Activated naive CD4-positive, alpha-beta T cell treated with anti-CD3 and anti-CD28 coated beads for 36 hours (primary cell): ENCODE data around the gene UCKL1. TPM values are rescaled to one million over a fixed set of nuclear protein-coding genes. Genes with fewer than 3 reads are reported as not detected.

Source experiments
- CTCF ChIA-PET: fragments of 350-600 bp; sonication (Branson Sonifier 250); formaldehyde crosslinking; loops from one replicate; lab custom pipeline; 2021; ENCODE audit warnings: antibody characterized with exemption; lab: Charles Lee
- DNase-seq: peaks from one replicate; pipeline ENCODE4 v3.0.0-alpha.2; 2020
- H3K27ac Mint-ChIP-seq: one replicate; pipeline ENCODE4 v1.8.0; 2021; ENCODE audit warnings: mild to moderate bottlenecking, mixed read lengths
- H3K27me3 Mint-ChIP-seq: one replicate; pipeline ENCODE4 v1.8.0; 2021; ENCODE audit warnings: low read depth, mixed read lengths
- H3K36me3 Mint-ChIP-seq: one replicate; pipeline ENCODE4 v1.8.0; 2021; ENCODE audit warnings: low read depth, mixed read lengths
- H3K4me1 Mint-ChIP-seq: one replicate; pipeline ENCODE4 v1.8.0; 2021; ENCODE audit warnings: low read depth, mixed read lengths
- H3K4me3 Mint-ChIP-seq: one replicate; pipeline ENCODE4 v1.8.0; 2021; ENCODE audit warnings: mild to moderate bottlenecking, moderate library complexity, mixed read lengths
- H3K9me3 Mint-ChIP-seq: one replicate; pipeline ENCODE4 v1.8.0; 2021; ENCODE audit warnings: mixed read lengths
- intact Hi-C: fragments of 100-400 bp; cut with micrococcal nuclease; formaldehyde crosslinking; loops from one replicate; pipeline ENCODE4 v1.15.1; 2023
- microRNA-seq: library from miRNA; unstranded; fragments of <30 nt; microRNA quantifications from one replicate; pipeline ENCODE4 v1.2.0, GENCODE V29; 2022; ENCODE audit warnings: borderline microRNAs expressed, borderline replicate concordance
- total RNA-seq, 2 experiments: library from RNA; stranded (reverse); gene quantifications; one replicate each; pipeline ENCODE4 v1.2.3, GENCODE V29; 2021

Gene UCKL1
- total RNA-seq, 2 experiments from 2014 or later, result 23.3 to 23.9 TPM

DNA sequence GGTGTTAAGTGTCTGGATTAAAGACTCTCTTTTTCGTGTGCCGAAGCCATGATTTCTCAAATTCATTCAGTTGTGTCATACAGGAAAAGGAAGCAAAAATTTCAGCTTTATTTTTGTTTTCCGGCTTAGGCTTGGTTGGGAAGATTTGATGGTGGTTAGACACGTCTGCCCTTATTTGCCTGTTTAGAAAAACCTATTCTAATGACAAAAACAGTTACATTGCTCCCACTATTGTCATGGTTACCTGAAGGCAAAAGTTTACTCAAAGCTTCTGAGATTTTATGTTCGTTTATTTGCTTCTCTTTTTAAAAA is 60.3 kb downstream of the UCKL1 start:
- DNase-seq, result no peak
- H3K4me1 Mint-ChIP-seq, result peaks cover 45% of the 10 kb centered on the region
- peak overlapping the region; percentile 95 for H3K4me3 Mint-ChIP-seq
- H3K36me3 Mint-ChIP-seq, result peaks cover 9% of the 10 kb centered on the region
- no peaks in the 10 kb centered on the region for H3K9me3 Mint-ChIP-seq
- H3K27me3 Mint-ChIP-seq, result no peaks in the 10 kb centered on the region
- intact Hi-C loops, result loop anchor here (1.0 to 5.0 kb wide), 4 partner anchors 23 to 259 kb away; partner anchors contain the start of gene UCKL1
- CTCF ChIA-PET, result interaction anchor here (0.9 to 1.6 kb wide), 5 partner anchors 19 to 84 kb away, joined by 3 to 8 read pairs (median 4); partner anchors contain the start of gene TPD52L2
- peak overlapping the region; percentile 93 for H3K27ac Mint-ChIP-seq

DNA sequence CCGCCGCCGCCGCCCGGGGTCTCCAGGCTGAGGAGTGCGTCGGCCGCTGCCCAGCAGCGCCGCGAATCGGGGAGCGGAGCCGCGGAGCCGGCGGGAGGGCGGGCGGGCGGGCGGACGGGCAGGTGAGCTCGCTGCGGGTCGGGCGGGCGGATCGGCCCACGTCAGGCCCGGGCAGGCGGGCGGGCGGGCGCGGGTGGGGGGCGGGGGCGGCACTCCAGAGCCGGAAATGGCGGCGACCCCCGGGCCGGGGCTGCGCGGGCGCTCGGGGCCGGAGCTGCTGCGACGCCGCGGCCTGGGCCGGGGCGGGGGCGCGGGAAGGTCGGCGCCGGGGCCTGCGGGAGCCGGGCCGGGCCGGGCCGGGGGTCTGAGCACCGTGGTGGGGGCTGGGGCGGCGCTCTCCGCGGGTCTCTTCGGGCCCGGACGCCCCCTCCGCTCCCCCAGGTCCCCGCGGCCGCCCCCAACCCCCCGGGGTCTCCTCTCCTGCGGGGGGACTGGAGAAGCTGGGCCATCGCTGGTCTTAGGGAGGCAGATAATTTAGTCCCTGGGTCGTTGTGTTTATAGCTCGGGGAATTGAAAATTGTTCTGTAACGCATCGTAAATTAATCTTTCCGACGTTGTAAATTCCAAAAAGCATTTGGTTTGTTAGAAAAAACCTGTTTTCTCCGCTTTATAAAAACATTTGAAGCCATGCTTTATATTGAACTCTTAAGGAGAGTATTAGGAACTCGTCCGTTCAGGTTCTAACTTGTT is 60.8 kb downstream of the UCKL1 start:
- Mint-ChIP-seq H3K27ac (peak overlapping the region; percentile 93), H3K27me3 (no peaks in the 10 kb centered on the region), H3K4me3 (peak overlapping the region; percentile 95), H3K36me3 (peaks cover 9% of the 10 kb centered on the region), H3K9me3 (no peaks in the 10 kb centered on the region), H3K4me1 (peaks cover 41% of the 10 kb centered on the region)
- CTCF ChIA-PET, result interaction anchor here (0.9 to 1.6 kb wide), 5 partner anchors 20 to 85 kb away, joined by 3 to 8 read pairs (median 4); partner anchors contain the start of gene TPD52L2
- no peak for DNase-seq
- intact Hi-C loops, result loop anchor here (2.0 to 5.0 kb wide), 3 partner anchors 23 to 258 kb away; partner anchors contain the start of gene UCKL1

GRCh38 chr20:63894358-63895201 is 61.6 kb downstream of the UCKL1 start, which contains the start of gene DNAJC5:
DNAJC5 (plus strand) TSS chr20:63895126; CDS start chr20:63928346, 33,220 bp downstream.
- CTCF ChIA-PET, result interaction anchor here (0.9 kb wide), 1 partner anchor 357 kb away, joined by 3 read pairs; no protein-coding TSS in a partner anchor

DNA sequence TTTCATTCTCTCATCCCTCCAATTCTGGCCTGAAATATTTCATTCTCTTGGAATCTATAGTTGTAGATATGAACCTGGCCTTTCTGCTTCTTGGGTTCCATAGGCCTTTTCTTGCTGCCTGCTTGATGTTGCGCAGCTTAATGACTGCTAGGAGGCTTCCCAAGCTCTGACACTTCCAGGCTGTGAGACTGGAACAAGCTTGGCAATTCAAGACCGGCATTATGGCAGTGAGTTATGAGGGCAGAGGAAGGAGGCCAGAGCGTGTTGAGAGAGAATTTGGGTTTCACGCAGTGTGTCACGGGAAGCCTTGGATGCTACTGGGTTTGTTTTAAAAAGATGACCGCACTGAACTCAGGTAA is 62.2 kb downstream of the UCKL1 start:
- Mint-ChIP-seq H3K4me3 (peak overlapping the region; percentile 51), H3K4me1 (peaks cover 37% of the 10 kb centered on the region), H3K9me3 (no peaks in the 10 kb centered on the region), H3K27ac (peak overlapping the region; percentile 28), H3K36me3 (peaks cover 14% of the 10 kb centered on the region), H3K27me3 (no peaks in the 10 kb centered on the region)
- DNase-seq, result no peak
- CTCF ChIA-PET, result interaction anchor here (0.9 kb wide), 1 partner anchor 356 kb away, joined by 3 read pairs; no protein-coding TSS in a partner anchor
- intact Hi-C loops, result loop anchor here (1.0 to 2.0 kb wide), 3 partner anchors 21 to 63 kb away; partner anchors contain the start of genes TPD52L2 and UCKL1

More at GRCh38 chr20:63894358-63895201, 61.6 kb downstream of the UCKL1 start, which contains the start of gene DNAJC5:
- Mint-ChIP-seq H3K4me1 (peaks cover 41% of the 10 kb centered on the region), H3K27me3 (no peaks in the 10 kb centered on the region), H3K36me3 (peaks cover 11% of the 10 kb centered on the region), H3K9me3 (no peaks in the 10 kb centered on the region), H3K4me3 (peak within 1 kb of the TSS; percentile 95), H3K27ac (peak within 1 kb of the TSS; percentile 93)
- intact Hi-C loops, result loop anchor here (1.0 to 5.0 kb wide), 4 partner anchors 22 to 257 kb away; partner anchors contain the start of genes TPD52L2 and UCKL1
- DNase-seq, result peak; percentile 94

GRCh38 chr20:63892402-63892801 is 63.8 kb downstream of the UCKL1 start:
- H3K27me3 Mint-ChIP-seq, result no peaks in the 10 kb centered on the region
- DNase-seq, result no peak
- CTCF ChIA-PET, result no interaction called here
- no peak overlapping the region for H3K27ac Mint-ChIP-seq
- peaks cover 14% of the 10 kb centered on the region for H3K36me3 Mint-ChIP-seq
- H3K4me1 Mint-ChIP-seq, result peaks cover 21% of the 10 kb centered on the region
- no peaks in the 10 kb centered on the region for H3K9me3 Mint-ChIP-seq
- no peak overlapping the region for H3K4me3 Mint-ChIP-seq
- intact Hi-C loops, result no loop called here

GRCh38 chr20:63891061-63892002 is 64.9 kb downstream of the UCKL1 start:
- CTCF ChIA-PET, result interaction anchor here (0.6 kb wide), 1 partner anchor 15 kb away, joined by 3 read pairs; no protein-coding TSS in a partner anchor
- no peaks in the 10 kb centered on the region for H3K9me3 Mint-ChIP-seq

DNA sequence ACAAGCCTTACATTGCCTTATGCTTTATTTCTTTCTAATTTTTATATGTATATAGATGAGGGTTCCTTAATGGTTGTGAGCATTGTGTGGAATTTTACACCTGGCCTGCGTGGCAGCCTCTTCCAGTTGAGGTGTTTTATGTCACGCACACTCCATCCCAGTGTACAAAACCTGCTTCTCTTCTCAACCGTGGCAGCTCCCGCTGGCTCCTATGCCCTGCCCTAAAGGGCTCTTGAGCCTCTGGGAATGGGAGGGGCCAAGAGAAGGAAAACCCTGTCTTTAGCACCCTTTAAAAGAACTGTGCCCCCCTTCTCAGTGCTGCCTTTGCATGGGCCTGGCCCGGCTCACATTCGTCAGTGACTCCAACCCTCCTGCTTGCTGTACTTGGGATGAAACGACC is 65.6 kb downstream of the UCKL1 start:
- CTCF ChIA-PET, result no interaction called here
- Mint-ChIP-seq H3K4me3 (no peak overlapping the region), H3K27me3 (no peaks in the 10 kb centered on the region), H3K36me3 (peaks cover 8% of the 10 kb centered on the region), H3K27ac (no peak overlapping the region), H3K9me3 (no peaks in the 10 kb centered on the region), H3K4me1 (peaks cover 7% of the 10 kb centered on the region)
- intact Hi-C loops, result no loop called here
- DNase-seq, result no peak

More at GRCh38 chr20:63891061-63892002, 64.9 kb downstream of the UCKL1 start:
- no peak for DNase-seq
- peaks cover 14% of the 10 kb centered on the region for H3K4me1 Mint-ChIP-seq
- intact Hi-C loops, result no loop called here
- H3K27ac Mint-ChIP-seq, result no peak overlapping the region
- no peaks in the 10 kb centered on the region for H3K27me3 Mint-ChIP-seq
- peaks cover 10% of the 10 kb centered on the region for H3K36me3 Mint-ChIP-seq
- no peak overlapping the region for H3K4me3 Mint-ChIP-seq

GRCh38 chr20:63890201-63890576 is 66.0 kb downstream of the UCKL1 start:
- Mint-ChIP-seq H3K9me3 (no peaks in the 10 kb centered on the region), H3K4me3 (no peak overlapping the region), H3K27ac (no peak overlapping the region), H3K36me3 (peaks cover 7% of the 10 kb centered on the region), H3K27me3 (no peaks in the 10 kb centered on the region), H3K4me1 (peaks cover 7% of the 10 kb centered on the region)
- CTCF ChIA-PET, result no interaction called here
- DNase-seq, result no peak
- intact Hi-C loops, result no loop called here

Small RNA genes within 50 kb of the gene (microRNA-seq; reads per million reads assigned to microRNA genes)
- gene MIR1914, result 2.7 reads per million
- not detected for gene MIR647
- not detected for gene MIR941-1
- not detected for gene MIR941-2
- gene MIR941-3, result not detected
- gene MIR941-4, result not detected
- not detected for gene MIR941-5

Other genes starting within 250 kb of the UCKL1 start
- 10 to 100 TPM; 45.6 to 49.2 TPM for gene ARFRP1, start 248.4 kb downstream of the UCKL1 start, total RNA-seq
- 10 to 100 TPM; 15.3 to 18.0 TPM for gene ZGPAT, start 248.4 kb downstream of the UCKL1 start, total RNA-seq
- gene LIME1, start 219.8 kb downstream of the UCKL1 start, total RNA-seq, result 1 to 10 TPM; 3.1 to 4.1 TPM
- gene SLC2A4RG, start 216.6 kb downstream of the UCKL1 start, total RNA-seq, result 10 to 100 TPM; 22.4 to 24.8 TPM
- gene ZBTB46, start 125.2 kb downstream of the UCKL1 start, total RNA-seq, result under 1 TPM; 0.17 to 0.20 TPM
- gene ABHD16B, start 94.9 kb downstream of the UCKL1 start, total RNA-seq, result not detected
- gene TPD52L2, start 91.1 kb downstream of the UCKL1 start, total RNA-seq, result 10 to 100 TPM; 38.2 to 38.9 TPM
- 10 to 100 TPM; 19.4 to 19.5 TPM for gene DNAJC5, start 61.3 kb downstream of the UCKL1 start, total RNA-seq
- gene ZNF512B, start 13.5 kb upstream of the UCKL1 start, total RNA-seq, result 1 to 10 TPM; 7.9 to 8.3 TPM
- gene SAMD10, start 23.2 kb upstream of the UCKL1 start, total RNA-seq, result 10 to 100 TPM; 20.5 to 21.8 TPM
- gene PRPF6, start 24.7 kb upstream of the UCKL1 start, total RNA-seq, result 10 to 100 TPM; 39.4 to 40.2 TPM
- gene C20orf204, start 79.8 kb upstream of the UCKL1 start, total RNA-seq, result 1 to 10 TPM; 1.1 to 1.7 TPM
- gene SOX18, start 93.2 kb upstream of the UCKL1 start, total RNA-seq, result not detected
- 10 to 100 TPM; 16.7 to 18.2 TPM for gene TCEA2, start 106.8 kb upstream of the UCKL1 start, total RNA-seq
- gene RGS19, start 123.1 kb upstream of the UCKL1 start, total RNA-seq, result 10 to 100 TPM; 20.6 to 23.5 TPM
- under 1 TPM; 0.45 to 0.47 TPM for gene OPRL1, start 123.7 kb upstream of the UCKL1 start, total RNA-seq
- gene LKAAEAR1, start 128.0 kb upstream of the UCKL1 start, total RNA-seq, result under 1 TPM; 0.33 to 0.62 TPM
- gene NPBWR2, start 151.1 kb upstream of the UCKL1 start, total RNA-seq, result not detected
- under 1 TPM; 0.05 TPM for gene MYT1, start 208.0 kb upstream of the UCKL1 start, total RNA-seq